ENCODE data around the gene SUPT4H1.

The SUPT4H1 gene

GRCh38 chr17:58315281-58315711, 36.7 kb downstream of the SUPT4H1 start:
- no peak overlapping the region for H3K27ac ChIP-seq
- no peak for TF ChIP-seq CTCF (conservative IDR thresholded peaks at IDR 0.05)

- no peak for TF ChIP-seq CTCF (conservative IDR thresholded peaks at IDR 0.05)
- H3K27ac ChIP-seq = no peak overlapping the region
Measured at GRCh38 chr17:58314706-58315015, 37.3 kb downstream of the SUPT4H1 start.

GRCh38 chr17:58313815-58314705, 37.9 kb downstream of the SUPT4H1 start:
- no peak for TF ChIP-seq CTCF (conservative IDR thresholded peaks at IDR 0.05)
- no peak overlapping the region for H3K27ac ChIP-seq

- TF ChIP-seq CTCF (conservative IDR thresholded peaks at IDR 0.05) = peak; percentile 21; the same call in 1 of the 2 replicates
- no peak overlapping the region for H3K27ac ChIP-seq
Measured at GRCh38 chr17:58312829-58313228, 39.2 kb downstream of the SUPT4H1 start.

GRCh38 chr17:58312021-58312630, 39.9 kb downstream of the SUPT4H1 start:
- H3K27ac ChIP-seq = no peak overlapping the region
- TF ChIP-seq CTCF (conservative IDR thresholded peaks at IDR 0.05) = no peak

- no peak overlapping the region for H3K27ac ChIP-seq
- no peak for TF ChIP-seq CTCF (conservative IDR thresholded peaks at IDR 0.05)
Measured at GRCh38 chr17:58311429-58311894, 40.5 kb downstream of the SUPT4H1 start.

- no peak for TF ChIP-seq CTCF (conservative IDR thresholded peaks at IDR 0.05)
Measured at GRCh38 chr17:58310511-58311428, 41.2 kb downstream of the SUPT4H1 start.

More at GRCh38 chr17:58310511-58311428, 41.2 kb downstream of the SUPT4H1 start:
- no peak overlapping the region for H3K27ac ChIP-seq

All from VCaP (cell line).